WI38 (cell line): ENCODE results near the gene CCL5.

Experiments used
- H3K4me3 ChIP-seq: 2 replicates; pipeline ENCODE4 v1.5.1; 2011; ENCODE audit warnings: low read depth, mild to moderate bottlenecking, control low read depth, low read length
- CTCF ChIP-seq: IDR thresholded peaks from 2 replicates; pipeline ENCODE4 v1.5.1; 2012; ENCODE audit warnings: low read depth, mild to moderate bottlenecking, control low read depth, low read length

Gene CCL5

GRCh38 chr17:35879773-35880654 is at the start of gene CCL5:
Gene CCL5, minus strand, starts transcription at chr17:35880360.
- no peak for TF ChIP-seq CTCF
- H3K4me3 ChIP-seq, result no peak within 1 kb of the TSS

- H3K4me3 ChIP-seq, result no peak overlapping the region
- TF ChIP-seq CTCF, result no peak
Measured at GRCh38 chr17:35927714-35928113, 47.6 kb upstream of the CCL5 start.

- TF ChIP-seq CTCF, result no peak
- H3K4me3 ChIP-seq, result no peak overlapping the region
Measured at GRCh38 chr17:35923609-35924114, 43.5 kb upstream of the CCL5 start.

DNA sequence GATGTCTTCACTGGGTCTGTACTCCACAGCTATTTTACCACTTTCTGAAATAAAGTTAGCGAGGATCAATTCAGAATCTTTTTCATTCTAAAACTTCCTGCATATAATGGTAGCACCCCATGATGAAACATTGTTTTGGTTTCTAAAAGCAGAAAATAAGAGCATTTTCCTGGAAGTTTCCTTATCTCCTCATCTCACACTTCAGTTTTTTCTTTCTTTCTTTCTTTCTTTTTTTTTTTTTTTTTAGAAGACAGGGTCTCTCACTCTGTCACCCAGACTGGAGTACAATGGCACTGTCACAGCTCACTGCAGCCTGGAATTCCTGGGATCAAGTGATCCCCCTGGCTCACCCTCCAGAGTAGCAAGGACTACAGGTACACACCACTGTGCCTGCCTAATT is 40.1 kb upstream of the CCL5 start:
- TF ChIP-seq CTCF, result no peak
- H3K4me3 ChIP-seq, result no peak overlapping the region

DNA sequence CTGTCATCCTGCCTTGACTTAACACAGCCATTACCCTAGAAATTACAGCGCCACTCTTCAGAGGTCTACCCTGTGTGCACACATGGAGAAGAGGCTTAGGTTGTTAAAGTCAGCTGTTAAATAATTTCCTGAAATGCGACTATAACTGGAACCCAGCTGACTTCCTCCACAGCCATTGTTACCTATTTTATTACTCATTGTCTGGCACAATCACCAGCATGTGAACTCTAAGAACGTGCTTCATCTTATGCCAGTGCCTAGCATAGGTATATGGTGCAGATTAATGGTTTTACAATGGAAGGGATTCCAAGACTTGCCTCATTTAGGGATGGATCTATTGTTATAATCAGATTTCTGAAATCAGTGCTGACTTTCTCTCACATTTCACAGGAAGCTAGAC is 38.5 kb upstream of the CCL5 start:
- H3K4me3 ChIP-seq, result no peak overlapping the region
- TF ChIP-seq CTCF, result no peak

GRCh38 chr17:35917519-35918213 is 37.5 kb upstream of the CCL5 start:
- no peak overlapping the region for H3K4me3 ChIP-seq
- TF ChIP-seq CTCF, result no peak
